GM21526 (cell line): Measurements from ENCODE around the gene NOS1.
"Not testable (repeated sequence)": the region's sequence is repeated elsewhere in the genome, so short reads cannot be mapped to it uniquely, and the experiment has no call there.

Source experiments
- ATAC-seq: cut with Tn5 transposase; IDR thresholded peaks from one replicate; pipeline ENCODE4 v1.9.1; 2021; ENCODE audit warnings: moderate library complexity; ENCODE audit not compliant: unreplicated experiment, low FRiP score

NOS1 gene

GRCh38 chr12:117361347-117361751 is at the start of gene NOS1:
Gene NOS1 (minus strand): TSS chr12:117361626. CDS start chr12:117331069, 30,557 bp downstream.
- ATAC-seq, result no peak

- ATAC-seq, result no peak
These were observed 47.9 kb upstream of the NOS1 start for GRCh38 chr12:117409286-117409685.

- no peak for ATAC-seq
These were observed 46.9 kb upstream of the NOS1 start for GRCh38 chr12:117408161-117408791.

GRCh38 chr12:117404940-117405339 is 43.5 kb upstream of the NOS1 start:
- no peak for ATAC-seq

GRCh38 chr12:117404203-117404853 is 42.9 kb upstream of the NOS1 start:
- ATAC-seq, result no peak

GRCh38 chr12:117403586-117404139 is 42.2 kb upstream of the NOS1 start:
- ATAC-seq, result no peak

- ATAC-seq, result no peak
These were observed 40.9 kb upstream of the NOS1 start for GRCh38 chr12:117402363-117402762.

- no peak for ATAC-seq
These were observed 39.5 kb upstream of the NOS1 start for GRCh38 chr12:117400912-117401311.

- not testable (repeated sequence) for ATAC-seq
These were observed 37.1 kb upstream of the NOS1 start for GRCh38 chr12:117398482-117398881.

- ATAC-seq, result no peak
These were observed 34.3 kb upstream of the NOS1 start for GRCh38 chr12:117395766-117396165.

- no peak for ATAC-seq
These were observed 33.1 kb upstream of the NOS1 start for GRCh38 chr12:117394491-117394890.

GRCh38 chr12:117393656-117394055 is 32.2 kb upstream of the NOS1 start:
- no peak for ATAC-seq

GRCh38 chr12:117390866-117391265 is 29.4 kb upstream of the NOS1 start:
- ATAC-seq, result no peak

- no peak for ATAC-seq
These were observed 27.6 kb upstream of the NOS1 start for GRCh38 chr12:117388951-117389446.

GRCh38 chr12:117387832-117388231 is 26.4 kb upstream of the NOS1 start:
- ATAC-seq, result no peak

- no peak for ATAC-seq
These were observed 23.3 kb upstream of the NOS1 start for GRCh38 chr12:117384735-117385134.

- no peak for ATAC-seq
These were observed 18.7 kb upstream of the NOS1 start for GRCh38 chr12:117380083-117380482.

- ATAC-seq, result no peak
These were observed 16.3 kb upstream of the NOS1 start for GRCh38 chr12:117377758-117378157.

- no peak for ATAC-seq
These were observed 9.2 kb upstream of the NOS1 start for GRCh38 chr12:117370588-117370987.

GRCh38 chr12:117370000-117370399 is 8.6 kb upstream of the NOS1 start:
- not testable (repeated sequence) for ATAC-seq

- no peak for ATAC-seq
These were observed 5.7 kb upstream of the NOS1 start for GRCh38 chr12:117367006-117367638.
